ENCODE measurements around the gene HUNK.

The HUNK gene

GRCh38 chr21:31927689-31928353 is 55.0 kb downstream of the HUNK start:
- DNase-seq (ENCODE audit: low read depth in 2 of 2), result no peak
- no peak overlapping the region for H3K4me3 ChIP-seq (replicated peaks in 1 of 2; ENCODE audit: low read depth in 2 of 2, low read length in 2 of 2)
- no peak for TF ChIP-seq CTCF (IDR thresholded peaks at IDR 0.05; ENCODE audit: low read depth, low read length)

GRCh38 chr21:31928656-31929055 is 55.8 kb downstream of the HUNK start:
- DNase-seq (ENCODE audit: low read depth in 2 of 2), result no peak
- no peak overlapping the region for H3K4me3 ChIP-seq (replicated peaks in 1 of 2; ENCODE audit: low read depth in 2 of 2, low read length in 2 of 2)
- no peak for TF ChIP-seq CTCF (IDR thresholded peaks at IDR 0.05; ENCODE audit: low read depth, low read length)

- no peak for DNase-seq (ENCODE audit: low read depth in 2 of 2)
- TF ChIP-seq CTCF (IDR thresholded peaks at IDR 0.05; ENCODE audit: low read depth, low read length), result no peak
- no peak overlapping the region for H3K4me3 ChIP-seq (replicated peaks in 1 of 2; ENCODE audit: low read depth in 2 of 2, low read length in 2 of 2)
Observed at GRCh38 chr21:31929548-31929947, 56.7 kb downstream of the HUNK start.

GRCh38 chr21:31930001-31930400 is 57.2 kb downstream of the HUNK start:
- DNase-seq (ENCODE audit: low read depth in 2 of 2), result no peak
- H3K4me3 ChIP-seq (replicated peaks in 1 of 2; ENCODE audit: low read depth in 2 of 2, low read length in 2 of 2), result no peak overlapping the region
- no peak for TF ChIP-seq CTCF (IDR thresholded peaks at IDR 0.05; ENCODE audit: low read depth, low read length)

- no peak overlapping the region for H3K4me3 ChIP-seq (replicated peaks in 1 of 2; ENCODE audit: low read depth in 2 of 2, low read length in 2 of 2)
- TF ChIP-seq CTCF (IDR thresholded peaks at IDR 0.05; ENCODE audit: low read depth, low read length), result no peak
- no peak for DNase-seq (ENCODE audit: low read depth in 2 of 2)
Observed at GRCh38 chr21:31931644-31932469, 59.0 kb downstream of the HUNK start.

GRCh38 chr21:31932470-31932764 is 59.6 kb downstream of the HUNK start:
- DNase-seq (ENCODE audit: low read depth in 2 of 2), result no peak
- no peak overlapping the region for H3K4me3 ChIP-seq (replicated peaks in 1 of 2; ENCODE audit: low read depth in 2 of 2, low read length in 2 of 2)
- no peak for TF ChIP-seq CTCF (IDR thresholded peaks at IDR 0.05; ENCODE audit: low read depth, low read length)
